CD4-positive, alpha-beta T cell (primary cell): Measurements from ENCODE around the gene GMPS. TPM values are rescaled to one million over a fixed set of nuclear protein-coding genes. Genes with fewer than 3 reads are reported as not detected.

ENCODE experiments used
- ATAC-seq: fragments of 200-7000 bp; cut with Tn5 transposase; one replicate; pipeline ENCODE4 v1.10.0; 2022; ENCODE audit warnings: mild to moderate bottlenecking; ENCODE audit not compliant: poor library complexity
- CTCF ChIA-PET: fragments of 350-600 bp; sonication (Branson Sonifier 250); formaldehyde crosslinking; loops from one replicate; lab custom pipeline; 2021; ENCODE audit warnings: antibody characterized with exemption, inconsistent platforms; lab: Charles Lee
- POLR2A ChIA-PET: fragments of 350-600 bp; sonication (Branson Sonifier 250); formaldehyde crosslinking; loops from one replicate; lab custom pipeline; 2021; ENCODE audit warnings: antibody characterized with exemption, inconsistent platforms; lab: Charles Lee
- DNase-seq, 14 experiments: peaks; one replicate each; pipeline ENCODE4 v3.0.0-alpha.2; 2013 to 2020; ENCODE audit warnings: mixed read lengths in 2 of 14
- H3K27ac ChIP-seq, 2 donors: one replicate each; pipeline versions ENCODE4 v1.5.1 to v1.7.0; 2013; ENCODE audit warnings: low read length in 2 of 2, low read depth in 1 of 2, mild to moderate bottlenecking in 1 of 2
- H3K27me3 ChIP-seq, 2 experiments: 1 replicate in 1 of 2; 2 replicates in 1 of 2; pipeline versions ENCODE4 v1.6.1 to v1.7.0; 2013; ENCODE audit warnings: low read length in 2 of 2, control low read depth in 1 of 2, mild to moderate bottlenecking in 1 of 2, moderate library complexity in 1 of 2; ENCODE audit not compliant: insufficient read depth in 2 of 2, control insufficient read depth in 1 of 2
- H3K36me3 ChIP-seq: one replicate; pipeline ENCODE4 v1.6.1; 2013; ENCODE audit warnings: low read length, control low read depth; ENCODE audit not compliant: insufficient read depth
- H3K4me1 ChIP-seq: one replicate; pipeline ENCODE4 v1.6.1; 2013; ENCODE audit warnings: low read length, control low read depth; ENCODE audit not compliant: insufficient read depth
- H3K4me3 ChIP-seq: one replicate; pipeline ENCODE4 v1.5.1; 2013; ENCODE audit warnings: mild to moderate bottlenecking, low read length, moderate library complexity
- H3K9me3 ChIP-seq, 2 experiments: 1 replicate in 1 of 2; 2 replicates in 1 of 2; pipeline versions ENCODE4 v1.6.1 to v1.7.0; 2013; ENCODE audit warnings: low read length in 2 of 2, mild to moderate bottlenecking in 2 of 2, control low read depth in 1 of 2, moderate library complexity in 1 of 2; ENCODE audit not compliant: control insufficient read depth in 1 of 2, insufficient read depth in 1 of 2
- H3K27ac Mint-ChIP-seq: one replicate; pipeline ENCODE4 v1.8.0; 2020; ENCODE audit warnings: mixed read lengths
- H3K27me3 Mint-ChIP-seq: one replicate; pipeline ENCODE4 v1.8.0; 2021; ENCODE audit warnings: mixed read lengths
- H3K36me3 Mint-ChIP-seq: one replicate; pipeline ENCODE4 v1.8.0; 2021; ENCODE audit warnings: low read depth, mixed read lengths
- H3K4me1 Mint-ChIP-seq: one replicate; pipeline ENCODE4 v1.8.0; 2021; ENCODE audit warnings: low read depth, mixed read lengths
- H3K4me3 Mint-ChIP-seq: one replicate; pipeline ENCODE4 v1.8.0; 2020; ENCODE audit warnings: mild to moderate bottlenecking, mixed read lengths
- H3K9me3 Mint-ChIP-seq: one replicate; pipeline ENCODE4 v1.8.0; 2020; ENCODE audit warnings: mixed read lengths
- intact Hi-C, 2 experiments: fragments of 100-400 bp; cut with DNase I in 1 of 2; cut with micrococcal nuclease in 1 of 2; formaldehyde crosslinking; loops; one replicate each; pipeline versions ENCODE4 v1.15.1 to v1.9.0; 2023 to 2025; cut with DNase I, micrococcal nuclease
- total RNA-seq, 174 experiments: library from RNA in 2 of 174; stranded (reverse) in 2 of 174; gene quantifications; one replicate each; pipeline ENCODE4 v1.2.3 and lab custom pipeline; 2021 to 2026
- TF ChIP-seq, protein P1 (sequence below): fragments of 200-600 bp; IDR thresholded peaks from one replicate; pipeline ENCODE4 v1.8.0; 2022; ENCODE audit warnings: antibody characterized with exemption, mild to moderate bottlenecking

GMPS gene
- total RNA-seq, 2 experiments from 2014 or later: 34.1 to 34.3 TPM

DNA sequence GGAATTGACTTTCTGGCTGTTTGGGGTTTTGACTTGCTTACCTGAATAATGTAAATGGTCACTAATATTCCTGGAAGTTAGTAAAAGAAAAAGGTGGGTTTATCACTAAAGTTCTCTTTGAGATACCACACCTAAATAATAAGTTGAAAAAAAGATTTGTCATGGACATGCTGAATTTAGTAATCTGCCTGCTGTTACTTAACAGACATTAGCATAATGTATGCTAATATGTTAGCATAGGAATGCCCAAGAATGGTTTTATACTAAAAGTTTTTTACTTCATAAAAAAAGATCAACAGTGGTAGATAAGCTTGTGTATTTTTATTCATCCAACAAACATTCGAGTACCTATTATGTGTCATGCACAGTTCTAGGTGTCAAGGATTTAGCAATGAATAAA, 36.5 kb downstream of the GMPS start:
- ChIA-PET CTCF (no interaction called here), POLR2A (no interaction called here)
- H3K9me3 Mint-ChIP-seq: no peaks in the 10 kb centered on the region
- Histone ChIP-seq H3K27me3 (no peaks in the 10 kb centered on the region), H3K27ac (no peak overlapping the region), H3K4me1 (peaks cover 9% of the 10 kb centered on the region), H3K36me3 (peaks cover 41% of the 10 kb centered on the region), H3K4me3 (no peak overlapping the region), H3K9me3 (no peaks in the 10 kb centered on the region)
- ATAC-seq (no peak), DNase-seq (no peak)
- peaks cover 78% of the 10 kb centered on the region for H3K36me3 Mint-ChIP-seq
- no peak overlapping the region for H3K4me3 Mint-ChIP-seq
- TF ChIP-seq, protein P1, sequence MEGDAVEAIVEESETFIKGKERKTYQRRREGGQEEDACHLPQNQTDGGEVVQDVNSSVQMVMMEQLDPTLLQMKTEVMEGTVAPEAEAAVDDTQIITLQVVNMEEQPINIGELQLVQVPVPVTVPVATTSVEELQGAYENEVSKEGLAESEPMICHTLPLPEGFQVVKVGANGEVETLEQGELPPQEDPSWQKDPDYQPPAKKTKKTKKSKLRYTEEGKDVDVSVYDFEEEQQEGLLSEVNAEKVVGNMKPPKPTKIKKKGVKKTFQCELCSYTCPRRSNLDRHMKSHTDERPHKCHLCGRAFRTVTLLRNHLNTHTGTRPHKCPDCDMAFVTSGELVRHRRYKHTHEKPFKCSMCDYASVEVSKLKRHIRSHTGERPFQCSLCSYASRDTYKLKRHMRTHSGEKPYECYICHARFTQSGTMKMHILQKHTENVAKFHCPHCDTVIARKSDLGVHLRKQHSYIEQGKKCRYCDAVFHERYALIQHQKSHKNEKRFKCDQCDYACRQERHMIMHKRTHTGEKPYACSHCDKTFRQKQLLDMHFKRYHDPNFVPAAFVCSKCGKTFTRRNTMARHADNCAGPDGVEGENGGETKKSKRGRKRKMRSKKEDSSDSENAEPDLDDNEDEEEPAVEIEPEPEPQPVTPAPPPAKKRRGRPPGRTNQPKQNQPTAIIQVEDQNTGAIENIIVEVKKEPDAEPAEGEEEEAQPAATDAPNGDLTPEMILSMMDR: no peak
- no peak overlapping the region for H3K27ac Mint-ChIP-seq
- H3K27me3 Mint-ChIP-seq: no peaks in the 10 kb centered on the region
- peaks cover 17% of the 10 kb centered on the region for H3K4me1 Mint-ChIP-seq
- intact Hi-C loops: no loop called here

DNA sequence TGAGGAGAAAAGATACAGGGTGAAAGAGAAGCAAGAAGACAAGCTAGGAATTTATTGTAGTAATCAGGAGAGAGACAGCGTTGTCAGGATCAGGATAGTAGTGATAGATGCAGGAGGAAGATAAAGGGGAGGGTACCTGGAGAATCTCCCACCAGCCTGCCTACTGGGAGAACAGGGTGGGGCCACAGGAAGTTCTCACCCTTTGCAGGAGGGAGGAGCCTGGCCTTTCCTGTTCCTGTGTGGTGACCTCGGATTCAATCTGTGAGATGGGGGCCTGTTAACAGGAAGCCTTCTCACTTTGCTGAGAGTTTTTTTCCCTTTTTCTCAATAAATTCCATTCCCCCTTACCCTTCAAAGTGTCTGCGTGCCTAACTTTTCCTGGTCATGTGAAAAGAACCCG, 37.6 kb downstream of the GMPS start:
- peaks cover 17% of the 10 kb centered on the region for H3K4me1 Mint-ChIP-seq
- no peaks in the 10 kb centered on the region for H3K9me3 Mint-ChIP-seq
- H3K27me3 Mint-ChIP-seq: no peaks in the 10 kb centered on the region
- Histone ChIP-seq H3K9me3 (no peaks in the 10 kb centered on the region), H3K4me1 (peaks cover 9% of the 10 kb centered on the region), H3K27me3 (no peaks in the 10 kb centered on the region), H3K36me3 (peaks cover 49% of the 10 kb centered on the region), H3K27ac (peak overlapping the region in 1 of 2 donors; percentile 13), H3K4me3 (no peak overlapping the region)
- intact Hi-C loops: no loop called here
- TF ChIP-seq, protein P1: no peak
- peak overlapping the region; percentile 8 for H3K27ac Mint-ChIP-seq
- ChIA-PET POLR2A (no interaction called here), CTCF (no interaction called here)
- peaks cover 81% of the 10 kb centered on the region for H3K36me3 Mint-ChIP-seq
- DNase-seq (peak in 3 of 14 experiments; percentile 3 to 38 (median 8)), ATAC-seq (peak; percentile 32)
- H3K4me3 Mint-ChIP-seq: no peak overlapping the region

DNA sequence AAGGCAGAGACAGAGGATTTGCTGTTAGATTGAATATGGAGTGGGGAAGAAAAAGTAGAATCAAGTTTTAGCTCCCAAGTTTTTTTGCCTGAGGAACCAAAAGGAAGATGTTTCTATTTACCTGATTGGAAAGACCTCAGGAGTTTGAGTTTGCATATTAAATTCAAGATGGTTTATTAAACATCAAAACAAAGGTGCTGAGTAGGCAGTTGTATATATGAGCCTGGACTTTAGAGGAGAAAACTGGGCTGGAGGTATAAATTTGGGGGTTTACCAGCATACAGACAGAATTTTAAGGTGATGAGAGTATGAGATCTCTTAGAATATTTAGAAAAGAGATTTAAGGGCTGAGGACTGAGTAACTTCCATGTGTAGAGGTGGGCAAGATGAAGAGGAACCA, 38.2 kb downstream of the GMPS start:
- Mint-ChIP-seq H3K9me3 (no peaks in the 10 kb centered on the region), H3K36me3 (peaks cover 83% of the 10 kb centered on the region), H3K27me3 (no peaks in the 10 kb centered on the region), H3K4me3 (no peak overlapping the region), H3K27ac (peak overlapping the region; percentile 8), H3K4me1 (peaks cover 17% of the 10 kb centered on the region)
- TF ChIP-seq, protein P1: no peak
- Histone ChIP-seq H3K4me1 (peaks cover 9% of the 10 kb centered on the region), H3K27me3 (no peaks in the 10 kb centered on the region), H3K27ac (peak overlapping the region in 1 of 2 donors; percentile 13), H3K9me3 (no peaks in the 10 kb centered on the region), H3K36me3 (peaks cover 49% of the 10 kb centered on the region), H3K4me3 (no peak overlapping the region)
- POLR2A ChIA-PET: no interaction called here
- no peak for DNase-seq
- no peak for ATAC-seq
- intact Hi-C loops: no loop called here
- CTCF ChIA-PET: no interaction called here
